ENCODE data around the gene GALNT18.

GALNT18 gene

GRCh38 chr11:11586465-11586864 is 35.3 kb downstream of the GALNT18 start:
- DNase-seq, result no peak

- DNase-seq, result no peak
These were observed 36.9 kb downstream of the GALNT18 start for GRCh38 chr11:11584937-11585336.

DNA sequence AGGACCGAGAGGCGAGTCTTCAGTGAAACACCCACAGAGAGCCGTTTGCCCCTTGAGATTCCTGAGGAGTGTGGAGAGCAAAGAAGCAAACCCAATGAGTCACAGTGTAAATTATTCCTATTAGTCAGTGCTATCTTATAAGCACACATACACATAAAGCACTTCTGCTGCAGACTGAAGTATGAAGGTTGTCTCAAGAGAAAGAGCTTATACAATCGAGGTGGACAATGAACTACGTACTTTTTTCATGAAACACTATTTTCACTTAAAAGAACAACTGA is 37.3 kb downstream of the GALNT18 start:
- DNase-seq, result peak; percentile 84

GRCh38 chr11:11583801-11584529 is 37.8 kb downstream of the GALNT18 start:
- peak; percentile 27 for DNase-seq

GRCh38 chr11:11582011-11582701 is 39.6 kb downstream of the GALNT18 start:
- no peak for DNase-seq

DNA sequence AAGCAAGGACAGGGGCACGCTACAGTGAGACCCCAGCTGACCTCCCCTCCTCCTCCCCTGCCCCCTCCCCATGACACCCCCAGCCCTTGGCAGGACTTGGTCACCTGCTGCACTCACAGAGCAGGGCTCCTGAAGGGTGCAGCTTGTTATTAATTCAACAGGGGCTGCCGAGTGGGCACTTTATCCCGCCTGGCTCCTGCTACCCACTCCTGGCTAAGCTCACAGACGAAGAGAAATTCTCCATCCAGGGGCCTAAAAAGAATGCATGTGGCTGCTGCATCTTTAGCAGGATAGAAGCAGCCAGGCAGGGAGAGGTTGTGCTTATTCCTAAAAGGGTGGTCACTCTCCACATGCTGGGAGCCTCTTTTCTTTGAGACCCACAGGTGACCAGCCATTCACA is 40.3 kb downstream of the GALNT18 start:
- no peak for DNase-seq

- no peak for DNase-seq
These were observed 40.9 kb downstream of the GALNT18 start for GRCh38 chr11:11580841-11581411.

GRCh38 chr11:11580012-11580411 is 41.8 kb downstream of the GALNT18 start:
- no peak for DNase-seq

DNA sequence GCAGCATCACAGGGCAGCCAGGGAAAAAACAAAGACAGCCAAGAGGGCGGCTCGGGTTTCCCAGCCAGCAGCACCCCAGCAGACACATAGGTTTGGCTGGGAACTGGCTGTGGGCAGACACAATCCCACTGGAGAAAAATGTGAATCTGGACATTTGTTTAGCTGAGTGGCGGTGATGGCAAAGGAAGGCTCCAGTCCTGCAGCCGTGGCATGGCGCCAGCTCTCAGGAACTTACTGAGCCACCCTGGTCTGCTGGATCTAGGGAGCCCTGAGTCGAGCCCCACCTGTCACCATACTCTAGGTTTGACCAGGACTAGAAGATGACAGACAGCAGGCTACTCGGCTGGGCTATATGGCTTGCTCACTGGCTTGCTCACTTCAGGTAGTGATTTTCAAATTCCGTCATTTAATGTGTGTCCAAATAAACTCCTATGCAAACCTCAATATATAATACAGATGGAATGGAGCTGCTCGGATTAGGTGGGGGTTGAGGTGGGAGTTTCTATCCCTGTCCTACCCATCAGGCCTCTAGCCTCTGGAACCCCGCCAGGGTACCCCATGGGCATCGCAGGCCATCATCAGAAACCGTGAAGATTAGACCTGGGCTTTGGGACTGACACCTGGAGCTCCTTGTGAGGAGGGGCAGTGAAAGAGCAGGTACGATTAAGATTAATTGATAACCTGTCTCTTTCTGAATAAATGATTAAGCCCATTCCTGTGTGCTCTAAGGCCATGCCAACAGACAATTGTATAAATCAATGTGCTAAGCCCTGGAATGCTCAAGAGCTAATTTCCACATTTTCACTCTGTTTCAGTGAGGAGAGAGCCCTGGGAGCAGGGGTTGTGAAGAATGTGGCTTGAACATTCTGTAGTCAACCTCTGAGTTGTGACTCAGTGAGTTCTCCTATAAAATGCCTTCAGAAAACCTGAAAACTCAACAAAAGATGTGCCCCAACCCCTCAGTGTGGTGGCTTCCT is 42.5 kb downstream of the GALNT18 start:
- DNase-seq, result no peak

- no peak for DNase-seq
These were observed 43.6 kb downstream of the GALNT18 start for GRCh38 chr11:11577932-11578911.

DNA sequence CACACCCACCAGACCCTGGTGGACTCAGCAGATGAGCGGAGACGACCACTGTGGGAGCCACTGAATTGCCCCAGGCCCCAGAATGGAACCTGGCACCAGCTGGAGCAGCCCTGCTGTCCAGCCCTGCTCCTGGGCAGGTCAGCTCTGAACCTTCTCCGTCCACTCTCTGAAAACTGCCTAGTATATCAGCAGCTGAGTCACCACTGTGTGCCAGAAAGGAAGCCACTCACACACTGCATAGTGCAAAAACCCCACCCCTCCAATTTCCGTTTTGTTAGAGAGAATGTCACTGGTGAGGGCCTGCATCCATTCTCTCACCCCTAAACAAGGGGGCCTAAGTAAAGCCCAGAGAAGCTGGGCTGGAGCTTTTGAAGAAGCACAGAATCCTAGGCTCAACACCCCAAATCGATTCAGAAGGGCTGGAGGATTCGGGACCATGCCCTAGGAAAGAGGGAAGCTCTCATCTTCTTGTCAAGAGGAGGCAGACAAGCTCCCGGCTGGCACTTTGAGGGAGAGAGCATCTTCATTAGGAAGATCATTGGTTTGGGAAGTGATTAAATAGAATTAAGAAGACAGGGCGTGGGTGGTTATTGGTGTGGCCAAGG is 44.5 kb downstream of the GALNT18 start:
- DNase-seq, result no peak

DNA sequence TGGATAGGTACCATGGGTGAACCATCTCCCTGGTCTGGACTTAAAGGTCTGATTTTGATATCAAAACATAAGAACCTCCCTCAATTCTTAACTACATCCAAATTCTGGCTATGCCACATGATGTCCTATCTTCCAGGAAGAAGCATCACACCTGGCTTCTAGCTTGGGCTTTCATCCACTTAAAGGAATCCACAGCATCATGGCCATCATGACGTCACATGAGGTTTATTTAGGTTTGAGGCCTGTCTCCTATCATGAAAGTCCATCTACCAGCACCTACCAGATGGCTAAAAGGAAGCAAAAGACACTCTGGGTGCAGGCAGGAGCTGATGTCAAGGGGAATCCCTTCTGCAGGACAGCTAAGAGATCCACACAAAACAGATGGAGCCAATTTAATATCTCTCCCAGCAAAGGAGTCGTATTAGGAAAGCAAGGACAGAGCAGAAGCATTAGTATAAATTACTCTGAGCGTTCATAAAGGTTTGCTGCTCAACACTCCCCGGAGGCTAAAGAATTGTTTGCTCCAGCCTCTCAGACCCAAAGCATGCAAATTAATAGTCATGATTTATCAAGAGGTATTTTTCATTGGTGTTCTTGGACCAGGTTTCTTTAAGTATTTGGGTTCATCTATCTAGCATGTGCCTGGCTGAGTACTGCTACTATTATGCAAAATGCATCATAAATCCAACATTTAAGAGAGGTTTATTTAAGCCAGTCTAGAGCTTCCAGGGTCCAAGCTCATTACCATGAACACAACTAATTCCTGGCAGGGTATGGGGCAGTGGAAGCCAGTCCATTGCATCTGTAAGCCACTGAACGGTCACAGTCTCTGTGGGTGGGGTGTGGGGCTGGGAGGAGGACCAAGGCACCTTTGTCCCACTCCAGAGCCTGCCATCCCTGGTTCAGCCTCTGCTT is 47.2 kb downstream of the GALNT18 start:
- no peak for DNase-seq

DNA sequence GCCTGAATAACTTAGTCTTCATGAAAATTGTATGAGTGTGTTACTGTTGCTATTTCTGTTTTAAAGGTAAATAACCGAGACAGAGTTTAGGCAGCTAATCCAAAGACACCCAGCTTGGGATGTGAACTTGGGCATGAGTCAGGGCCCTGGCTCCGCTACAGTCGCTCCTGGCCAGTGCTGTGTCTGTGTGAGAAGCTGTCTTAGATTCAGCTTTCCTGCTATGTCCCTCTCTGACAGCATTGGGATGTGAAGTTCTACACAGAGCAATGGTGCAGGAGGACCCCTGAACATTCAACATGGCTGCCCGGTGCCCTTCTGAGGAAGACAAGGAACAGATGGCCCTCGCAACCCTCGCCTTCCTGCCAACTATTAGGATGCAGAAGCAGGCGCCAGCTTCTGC is 49.4 kb downstream of the GALNT18 start:
- no peak for DNase-seq

- no peak for DNase-seq
These were observed 49.9 kb downstream of the GALNT18 start for GRCh38 chr11:11571893-11572292.

- DNase-seq, result no peak
These were observed 51.0 kb downstream of the GALNT18 start for GRCh38 chr11:11570823-11571222.

GRCh38 chr11:11569936-11570491 is 51.8 kb downstream of the GALNT18 start:
- DNase-seq, result no peak

DNA sequence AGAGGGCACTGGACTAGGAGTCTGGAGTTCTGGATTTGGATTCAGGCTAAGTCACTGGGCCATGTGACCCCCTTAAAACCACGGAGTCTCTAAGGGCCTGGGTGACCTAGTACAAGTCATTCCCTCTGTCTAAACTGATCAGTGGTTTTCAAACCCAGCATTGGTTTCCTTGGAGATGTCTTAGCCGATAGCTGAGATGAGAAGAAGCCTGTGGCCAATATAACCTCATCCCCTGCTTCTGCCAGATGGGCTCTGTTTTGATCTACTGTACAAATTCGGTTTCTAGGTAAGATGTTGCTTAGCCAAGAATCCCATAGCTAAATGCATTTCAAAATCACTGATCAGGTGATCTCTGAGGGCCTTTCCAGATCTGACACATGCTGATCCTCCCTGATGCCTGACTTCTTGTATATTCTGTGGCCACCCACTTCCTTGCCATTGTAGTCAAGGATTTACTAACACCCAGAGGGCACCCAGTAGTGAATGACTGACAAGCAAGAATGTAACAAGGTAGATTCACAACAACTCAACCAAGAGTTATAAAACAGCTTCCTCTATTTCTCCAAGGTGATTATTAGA is 53.1 kb downstream of the GALNT18 start:
- DNase-seq, result no peak

- no peak for DNase-seq
These were observed 53.7 kb downstream of the GALNT18 start for GRCh38 chr11:11567936-11568650.

DNA sequence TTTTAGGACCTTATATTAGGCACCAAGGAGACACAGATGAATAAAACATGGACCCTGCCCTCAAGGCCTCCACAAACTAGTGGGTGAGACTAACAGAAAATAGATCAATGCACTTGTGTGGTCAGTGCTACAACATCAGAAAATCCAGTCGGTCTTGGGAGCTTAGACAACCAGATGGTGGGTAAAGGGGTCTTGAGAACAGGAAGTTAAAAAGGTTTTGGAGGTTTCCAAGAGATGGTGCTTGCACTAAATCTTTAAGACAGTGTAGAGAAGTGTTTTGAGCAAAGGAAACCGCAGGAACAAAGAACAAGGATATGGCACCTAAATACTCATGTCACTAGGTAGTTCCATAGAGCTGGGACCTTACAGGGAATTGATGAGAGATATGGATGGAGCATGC is 56.2 kb downstream of the GALNT18 start:
- no peak for DNase-seq

All from fibroblast of skin of abdomen (primary cell).